KOPT-K1 (cell line): Measurements from ENCODE around the gene FBLN1.
"Not testable (repeated sequence)": the region's sequence is repeated elsewhere in the genome, so short reads cannot be mapped to it uniquely, and the experiment has no call there.

Source experiments
- H3K27ac ChIP-seq: fragments of 200-600 bp; sonication (generic); 2 replicates; pipeline ENCODE4 v1.5.1; 2016; ENCODE audit warnings: antibody characterized with exemption, mild to moderate bottlenecking, low read depth, low read length; ENCODE audit not compliant: poor library complexity, severe bottlenecking
- H3K36me3 ChIP-seq: fragments of 200-600 bp; sonication (generic); 2 replicates; pipeline ENCODE4 v1.5.1; 2017; ENCODE audit warnings: antibody characterized with exemption, mild to moderate bottlenecking, low read length, moderate library complexity; ENCODE audit not compliant: insufficient read depth
- H3K9me3 ChIP-seq: fragments of 200-600 bp; sonication (generic); 2 replicates; pipeline ENCODE4 v1.5.1; 2017; ENCODE audit warnings: antibody characterized with exemption, low read length, mild to moderate bottlenecking; ENCODE audit not compliant: insufficient read depth, poor library complexity, severe bottlenecking

The FBLN1 gene

DNA sequence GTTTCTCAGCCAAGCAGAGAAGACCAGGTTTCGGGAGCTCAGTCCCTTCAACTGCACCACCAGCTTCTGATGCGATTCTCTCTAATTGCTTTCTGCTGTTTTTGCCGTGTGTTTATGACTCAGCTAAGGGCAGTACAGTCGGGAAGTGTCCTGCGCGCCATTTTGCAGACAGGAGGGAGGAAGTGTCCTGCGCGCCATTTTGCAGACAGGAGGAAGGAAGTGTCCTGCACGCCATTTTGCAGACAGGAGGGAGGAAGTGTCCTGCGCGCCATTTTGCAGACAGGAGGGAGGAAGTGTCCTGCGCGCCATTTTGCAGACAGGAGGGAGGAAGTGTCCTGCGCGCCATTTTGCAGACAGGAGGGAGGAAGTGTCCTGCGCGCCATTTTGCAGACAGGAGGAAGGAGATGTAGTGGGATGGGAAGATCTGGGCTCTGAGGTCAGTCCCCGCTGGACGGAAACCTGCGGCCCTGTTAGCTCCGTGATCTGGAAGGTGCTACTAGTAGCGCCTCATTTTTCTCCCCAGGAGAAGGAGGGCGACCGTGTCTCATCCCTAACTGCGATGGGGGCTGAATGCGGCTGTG lies 89.0 kb downstream of the FBLN1 start:
- not testable (repeated sequence) for H3K36me3 ChIP-seq, H3K9me3 ChIP-seq, H3K27ac ChIP-seq

GRCh38 chr22:45594123-45594941 lies 91.6 kb downstream of the FBLN1 start:
- H3K27ac ChIP-seq: no peak overlapping the region
- H3K36me3 ChIP-seq: no peaks in the 10 kb centered on the region
- H3K9me3 ChIP-seq: no peaks in the 10 kb centered on the region

GRCh38 chr22:45597460-45598192 lies 94.9 kb downstream of the FBLN1 start:
- Histone ChIP-seq H3K36me3 (no peaks in the 10 kb centered on the region), H3K9me3 (no peaks in the 10 kb centered on the region), H3K27ac (no peak overlapping the region)

GRCh38 chr22:45598596-45599217 lies 96.0 kb downstream of the FBLN1 start:
- Histone ChIP-seq H3K36me3 (no peaks in the 10 kb centered on the region), H3K9me3 (no peaks in the 10 kb centered on the region), H3K27ac (no peak overlapping the region)

DNA sequence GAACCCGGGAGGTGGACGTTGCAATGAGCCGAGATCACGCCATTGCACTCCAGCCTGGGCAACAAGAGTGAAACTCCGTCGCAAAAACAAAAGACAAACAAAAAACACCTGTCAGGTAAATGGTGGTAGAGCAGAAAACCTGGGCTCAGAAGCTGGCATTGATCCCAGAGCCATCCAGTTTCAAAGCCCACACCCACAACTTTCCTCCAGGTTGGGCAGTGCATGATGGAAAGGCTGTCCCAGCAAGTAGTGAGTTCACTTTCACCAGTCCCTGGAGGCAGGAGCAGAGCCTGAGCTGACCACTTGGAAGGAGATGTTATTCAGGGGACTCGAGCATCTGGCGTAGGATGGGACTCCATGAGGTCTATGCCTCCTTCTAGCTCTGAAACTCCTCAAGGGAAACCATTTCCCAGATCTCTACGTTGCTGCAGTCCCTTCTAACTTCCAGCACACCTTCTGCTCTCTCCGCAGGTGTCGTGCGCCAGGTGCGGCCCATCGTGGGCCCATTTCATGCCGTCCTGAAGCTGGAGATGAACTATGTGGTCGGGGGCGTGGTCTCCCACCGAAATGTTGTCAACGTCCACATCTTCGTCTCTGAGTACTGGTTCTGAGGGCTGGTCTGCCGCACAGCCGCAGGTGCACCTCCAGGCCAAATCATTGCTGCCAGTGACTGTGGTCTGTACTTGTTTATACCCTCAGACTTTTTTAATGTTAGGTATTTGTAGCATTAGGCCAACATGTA lies 97.3 kb downstream of the FBLN1 start:
- Histone ChIP-seq H3K36me3 (no peaks in the 10 kb centered on the region), H3K27ac (no peak overlapping the region), H3K9me3 (no peaks in the 10 kb centered on the region)

DNA sequence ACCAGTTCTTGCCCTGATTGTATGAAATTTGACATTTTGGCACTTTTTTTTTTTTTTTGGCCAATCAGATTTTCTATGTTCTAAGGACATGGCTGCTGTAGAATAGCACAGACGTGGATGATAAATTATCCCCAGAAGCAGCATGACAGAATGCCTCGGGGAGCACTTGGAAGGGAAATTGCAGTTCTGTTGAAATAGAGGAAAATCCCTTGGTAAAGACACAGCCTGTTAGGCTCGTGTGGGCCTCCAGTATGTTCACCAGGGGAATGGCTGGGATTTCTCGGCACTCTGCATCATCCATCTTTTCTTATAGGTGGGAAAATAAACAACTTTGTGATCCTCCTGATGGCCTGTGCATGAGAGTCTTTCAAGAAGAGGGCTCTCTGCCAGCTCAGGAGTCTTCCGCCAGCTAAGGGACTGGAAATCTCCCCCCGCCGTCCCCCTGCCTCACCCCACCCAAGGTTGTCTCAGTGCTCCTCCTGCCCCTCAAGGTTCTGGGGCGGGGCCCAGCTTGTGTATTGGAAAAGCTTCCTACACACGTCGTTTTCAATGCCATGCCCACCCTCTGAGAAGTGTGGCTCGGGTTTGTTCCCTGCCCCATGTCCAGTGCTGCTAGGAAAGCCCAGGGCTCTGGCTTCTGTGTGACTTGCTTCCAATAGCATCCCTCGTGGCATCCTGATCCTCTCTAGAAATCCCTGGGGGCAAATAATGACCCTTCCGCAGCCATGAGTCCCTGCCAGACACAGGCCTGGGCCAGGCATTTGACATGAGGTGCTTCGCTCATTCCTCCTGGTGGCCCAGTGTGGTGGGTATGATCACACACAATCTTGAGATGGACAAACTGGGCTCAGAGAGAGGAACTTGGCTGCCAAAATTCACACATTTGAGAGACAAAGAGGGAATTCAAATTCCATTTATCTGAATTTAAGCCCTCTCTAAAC lies 98.4 kb downstream of the FBLN1 start:
- no peak overlapping the region for H3K27ac ChIP-seq
- H3K36me3 ChIP-seq: no peaks in the 10 kb centered on the region

GRCh38 chr22:45602004-45602733 lies 99.5 kb downstream of the FBLN1 start:
- Histone ChIP-seq H3K27ac (no peak overlapping the region), H3K36me3 (no peaks in the 10 kb centered on the region), H3K9me3 (no peaks in the 10 kb centered on the region)

More for the DNA sequence above, 98.4 kb downstream of the FBLN1 start:
- no peaks in the 10 kb centered on the region for H3K9me3 ChIP-seq

DNA sequence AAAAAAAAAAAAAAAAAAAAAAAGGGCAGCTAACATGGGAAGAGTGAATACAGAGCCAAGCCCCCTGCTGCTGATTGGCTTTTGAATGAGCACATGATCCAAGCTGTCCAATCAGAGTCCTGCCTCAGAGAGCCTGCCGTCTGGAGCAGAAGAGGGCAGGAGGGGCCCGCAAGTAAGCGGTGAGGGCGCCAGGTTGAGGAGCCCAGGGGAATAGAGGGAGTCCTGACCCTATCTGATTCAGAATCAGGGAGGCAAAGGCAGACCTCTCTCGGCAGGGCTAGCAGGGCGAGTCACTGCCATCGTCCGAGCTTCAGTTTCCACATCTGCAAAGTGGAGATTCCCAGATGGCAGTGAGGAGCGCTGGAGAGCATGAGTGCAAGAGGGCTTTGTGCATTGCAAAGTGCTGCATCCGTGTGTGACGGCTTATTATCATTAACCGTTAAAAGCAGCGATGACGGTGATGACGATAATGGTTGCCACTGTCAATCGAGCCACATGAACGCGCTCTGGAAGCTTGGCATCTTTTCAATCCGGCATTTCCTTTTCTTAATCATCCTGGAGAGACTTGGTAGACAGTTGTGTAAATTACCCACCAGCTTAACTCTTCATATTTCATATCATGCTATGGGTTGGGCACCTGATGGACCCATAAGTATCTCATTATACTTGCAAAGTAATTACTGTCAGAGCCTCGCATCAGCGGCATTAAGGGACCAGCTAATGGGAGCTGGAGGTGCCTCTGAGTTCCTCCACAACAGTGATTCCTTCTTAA lies 100.3 kb downstream of the FBLN1 start:
- H3K27ac ChIP-seq: no peak overlapping the region
- H3K9me3 ChIP-seq: no peaks in the 10 kb centered on the region
- no peaks in the 10 kb centered on the region for H3K36me3 ChIP-seq

GRCh38 chr22:45603619-45604018 lies 100.9 kb downstream of the FBLN1 start:
- H3K27ac ChIP-seq: no peak overlapping the region
- no peaks in the 10 kb centered on the region for H3K9me3 ChIP-seq
- no peaks in the 10 kb centered on the region for H3K36me3 ChIP-seq

DNA sequence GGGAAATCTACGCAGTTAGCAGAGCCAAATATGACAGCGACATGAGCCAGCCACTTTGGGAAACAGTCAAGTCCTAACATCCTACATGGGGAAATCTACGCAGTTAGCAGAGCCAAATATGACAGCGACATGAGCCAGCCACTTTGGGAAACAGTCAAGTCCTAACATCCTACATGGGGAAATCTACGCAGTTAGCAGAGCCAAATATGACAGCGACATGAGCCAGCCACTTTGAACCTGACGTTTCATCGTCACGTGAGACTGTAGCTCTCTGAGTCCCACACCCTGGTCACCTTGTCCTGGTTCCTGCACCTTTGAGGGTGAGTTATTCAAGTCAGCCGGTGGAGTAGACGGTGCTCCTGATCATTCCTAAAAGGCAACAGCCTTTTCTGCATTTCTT lies 105.4 kb downstream of the FBLN1 start:
- H3K9me3 ChIP-seq, H3K27ac ChIP-seq, H3K36me3 ChIP-seq: not testable (repeated sequence)

DNA sequence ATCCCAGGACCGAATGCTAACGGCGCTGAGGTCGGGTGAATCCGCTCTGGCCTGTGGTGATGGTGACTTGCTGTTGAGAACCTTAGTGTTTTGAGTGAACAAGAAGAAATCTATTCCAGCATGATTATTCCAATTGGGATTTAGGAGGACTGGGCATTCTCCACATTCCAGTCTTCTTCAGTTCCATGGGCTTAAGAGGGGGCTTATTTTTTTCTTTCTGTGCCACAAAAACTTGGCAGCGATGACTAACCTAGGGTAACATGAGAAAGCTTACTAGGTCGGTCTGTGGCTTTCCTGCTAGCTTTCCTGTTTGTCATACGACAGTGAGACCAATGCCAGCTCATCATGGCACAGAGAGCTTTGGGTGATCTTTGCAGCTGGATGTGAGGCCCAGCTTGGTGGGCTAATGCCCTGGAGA lies 106.1 kb downstream of the FBLN1 start:
- Histone ChIP-seq H3K27ac (no peak overlapping the region), H3K36me3 (no peaks in the 10 kb centered on the region), H3K9me3 (no peaks in the 10 kb centered on the region)

DNA sequence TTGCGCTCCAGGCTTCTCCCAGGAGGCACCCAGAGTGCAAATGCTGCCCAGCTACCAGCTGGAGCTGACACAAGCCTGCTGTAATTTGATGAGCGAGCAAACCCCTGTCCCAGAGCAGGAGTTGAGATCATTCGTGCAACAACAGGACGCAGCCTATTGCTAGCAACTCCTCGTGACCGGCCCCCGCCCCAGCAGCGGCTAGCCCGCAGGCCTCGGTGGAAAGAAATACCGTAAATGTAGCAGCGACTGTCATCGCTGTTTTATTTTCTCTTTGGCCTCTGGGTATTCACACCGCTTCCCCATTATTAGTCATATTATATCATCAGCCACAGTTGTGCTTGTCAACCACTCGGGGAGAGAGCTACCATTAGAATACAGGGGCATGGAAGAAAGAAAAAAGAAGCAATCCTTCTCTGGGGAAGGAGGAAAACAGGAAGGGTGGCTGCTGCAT lies 109.8 kb downstream of the FBLN1 start:
- no peak overlapping the region for H3K27ac ChIP-seq
- no peaks in the 10 kb centered on the region for H3K36me3 ChIP-seq
- H3K9me3 ChIP-seq: peaks cover 5% of the 10 kb centered on the region

DNA sequence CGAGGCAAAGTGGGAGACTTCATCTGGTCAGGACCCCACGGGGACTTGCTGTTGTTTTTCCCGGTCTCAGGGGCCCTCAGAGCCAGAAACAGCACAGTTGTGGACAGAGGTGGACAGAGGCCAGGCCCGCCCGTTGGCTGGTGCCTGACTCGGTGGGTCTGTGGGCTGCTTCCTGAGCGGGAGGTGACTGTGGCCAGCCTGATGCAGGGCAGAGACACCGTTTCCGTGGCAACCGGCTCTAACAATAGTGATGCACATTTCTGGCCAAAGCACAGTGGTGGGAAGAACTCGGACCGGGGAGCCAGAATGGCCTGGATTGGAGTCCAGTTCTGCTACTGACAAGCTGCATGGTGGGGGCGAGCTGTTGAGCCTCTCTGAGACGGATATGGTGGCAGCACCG lies 110.3 kb downstream of the FBLN1 start:
- Histone ChIP-seq H3K9me3 (peaks cover 5% of the 10 kb centered on the region), H3K27ac (no peak overlapping the region), H3K36me3 (no peaks in the 10 kb centered on the region)
